ENCODE results near the gene PRAMEF15.
"Not testable (repeated sequence)": the region's sequence is repeated elsewhere in the genome, so short reads cannot be mapped to it uniquely, and the experiment has no call there.

PRAMEF15 gene

GRCh38 chr1:13315281-13315680 is at the start of gene PRAMEF15:
TSS of gene PRAMEF15 (plus strand) at chr1:13315581. CDS start at chr1:13318408, 2,827 bp downstream.
- H3K4me3 ChIP-seq (ENCODE audit: low read depth, low read length); H3K27ac ChIP-seq; H3K36me3 ChIP-seq (replicated peaks); H3K27me3 ChIP-seq (replicated peaks); DNase-seq; in situ Hi-C loops (cut with HindIII; ENCODE audit: low pct_ligation_motif_present, low sequenced_read_pairs): not testable (repeated sequence)

GRCh38 chr1:13277016-13277415 is 38.4 kb upstream of the PRAMEF15 start:
- DNase-seq; H3K36me3 ChIP-seq (replicated peaks); in situ Hi-C loops (cut with HindIII; ENCODE audit: low pct_ligation_motif_present, low sequenced_read_pairs): not testable (repeated sequence)

GRCh38 chr1:13279617-13280016 is 35.8 kb upstream of the PRAMEF15 start:
- H3K36me3 ChIP-seq (replicated peaks); in situ Hi-C loops (cut with HindIII; ENCODE audit: low pct_ligation_motif_present, low sequenced_read_pairs); H3K27me3 ChIP-seq (replicated peaks); H3K27ac ChIP-seq; H3K4me3 ChIP-seq (ENCODE audit: low read depth, low read length); DNase-seq: not testable (repeated sequence)

More at GRCh38 chr1:13277016-13277415, 38.4 kb upstream of the PRAMEF15 start:
- H3K4me3 ChIP-seq (ENCODE audit: low read depth, low read length); H3K27ac ChIP-seq; H3K27me3 ChIP-seq (replicated peaks): not testable (repeated sequence)

- H3K36me3 ChIP-seq (replicated peaks); H3K27me3 ChIP-seq (replicated peaks); H3K4me3 ChIP-seq (ENCODE audit: low read depth, low read length); in situ Hi-C loops (cut with HindIII; ENCODE audit: low pct_ligation_motif_present, low sequenced_read_pairs); H3K27ac ChIP-seq; DNase-seq: not testable (repeated sequence)
Measured at GRCh38 chr1:13285037-13285436, 30.3 kb upstream of the PRAMEF15 start, which contains the start of gene PRAMEF8. TSS of gene PRAMEF8 (minus strand) at chr1:13285137. CDS start at chr1:13284091, 1,046 bp downstream.

- H3K27me3 ChIP-seq (replicated peaks); in situ Hi-C loops (cut with HindIII; ENCODE audit: low pct_ligation_motif_present, low sequenced_read_pairs); H3K36me3 ChIP-seq (replicated peaks): not testable (repeated sequence)
Measured at GRCh38 chr1:13289030-13289429, 26.4 kb upstream of the PRAMEF15 start.

GRCh38 chr1:13297216-13297931 is 18.0 kb upstream of the PRAMEF15 start:
- H3K27ac ChIP-seq; H3K36me3 ChIP-seq (replicated peaks); H3K4me3 ChIP-seq (ENCODE audit: low read depth, low read length); H3K27me3 ChIP-seq (replicated peaks); in situ Hi-C loops (cut with HindIII; ENCODE audit: low pct_ligation_motif_present, low sequenced_read_pairs); DNase-seq: not testable (repeated sequence)

More at GRCh38 chr1:13289030-13289429, 26.4 kb upstream of the PRAMEF15 start:
- H3K4me3 ChIP-seq (ENCODE audit: low read depth, low read length); H3K27ac ChIP-seq; DNase-seq: not testable (repeated sequence)

GRCh38 chr1:13298699-13299098 is 16.7 kb upstream of the PRAMEF15 start:
- H3K36me3 ChIP-seq (replicated peaks); H3K27me3 ChIP-seq (replicated peaks); in situ Hi-C loops (cut with HindIII; ENCODE audit: low pct_ligation_motif_present, low sequenced_read_pairs); DNase-seq; H3K4me3 ChIP-seq (ENCODE audit: low read depth, low read length); H3K27ac ChIP-seq: not testable (repeated sequence)

GRCh38 chr1:13302197-13302596 is 13.2 kb upstream of the PRAMEF15 start:
- H3K4me3 ChIP-seq (ENCODE audit: low read depth, low read length); in situ Hi-C loops (cut with HindIII; ENCODE audit: low pct_ligation_motif_present, low sequenced_read_pairs); H3K27ac ChIP-seq; DNase-seq; H3K36me3 ChIP-seq (replicated peaks); H3K27me3 ChIP-seq (replicated peaks): not testable (repeated sequence)

GRCh38 chr1:13303239-13303638 is 12.1 kb upstream of the PRAMEF15 start, which contains the start of gene PRAMEF33:
TSS of gene PRAMEF33 (plus strand) at chr1:13303539. CDS start at chr1:13305955, 2,416 bp downstream.
- DNase-seq; in situ Hi-C loops (cut with HindIII; ENCODE audit: low pct_ligation_motif_present, low sequenced_read_pairs); H3K27ac ChIP-seq; H3K4me3 ChIP-seq (ENCODE audit: low read depth, low read length); H3K36me3 ChIP-seq (replicated peaks); H3K27me3 ChIP-seq (replicated peaks): not testable (repeated sequence)

- H3K4me3 ChIP-seq (ENCODE audit: low read depth, low read length); H3K27ac ChIP-seq; in situ Hi-C loops (cut with HindIII; ENCODE audit: low pct_ligation_motif_present, low sequenced_read_pairs); H3K27me3 ChIP-seq (replicated peaks); H3K36me3 ChIP-seq (replicated peaks); DNase-seq: not testable (repeated sequence)
Measured at GRCh38 chr1:13342496-13342895, 27.1 kb downstream of the PRAMEF15 start.

GRCh38 chr1:13347034-13347433 is 31.7 kb downstream of the PRAMEF15 start, which contains the start of gene PRAMEF14:
TSS of gene PRAMEF14 (minus strand) at chr1:13347134. CDS start at chr1:13345314, 1,820 bp downstream.
- in situ Hi-C loops (cut with HindIII; ENCODE audit: low pct_ligation_motif_present, low sequenced_read_pairs); H3K27me3 ChIP-seq (replicated peaks); H3K4me3 ChIP-seq (ENCODE audit: low read depth, low read length); DNase-seq; H3K27ac ChIP-seq; H3K36me3 ChIP-seq (replicated peaks): not testable (repeated sequence)

- H3K27ac ChIP-seq; H3K4me3 ChIP-seq (ENCODE audit: low read depth, low read length); DNase-seq; in situ Hi-C loops (cut with HindIII; ENCODE audit: low pct_ligation_motif_present, low sequenced_read_pairs); H3K36me3 ChIP-seq (replicated peaks); H3K27me3 ChIP-seq (replicated peaks): not testable (repeated sequence)
Measured at GRCh38 chr1:13353476-13353875, 38.1 kb downstream of the PRAMEF15 start.

GRCh38 chr1:13354475-13354874 is 39.1 kb downstream of the PRAMEF15 start:
- H3K27me3 ChIP-seq (replicated peaks); in situ Hi-C loops (cut with HindIII; ENCODE audit: low pct_ligation_motif_present, low sequenced_read_pairs); H3K36me3 ChIP-seq (replicated peaks); H3K27ac ChIP-seq; H3K4me3 ChIP-seq (ENCODE audit: low read depth, low read length); DNase-seq: not testable (repeated sequence)

Measured in brain microvascular endothelial cell (primary cell).